OCI-LY7 (cell line): ENCODE measurements around the gene FUBP3. TPM values are rescaled to one million over a fixed set of nuclear protein-coding genes. Genes with fewer than 3 reads are reported as not detected.

ENCODE experiments used
- BruUV-seq: library from RNA; stranded (reverse); fragments of 400-500 nt; replicated peaks from 2 replicates; lab custom pipeline; 2021; lab: Mats Ljungman, UMichigan
- CTCF ChIA-PET: fragments of 300-600 bp; sonication (Branson Sonifier 250); formaldehyde crosslinking; loops from one replicate; lab custom pipeline; 2022; ENCODE audit warnings: antibody characterized with exemption; ENCODE audit not compliant: unreplicated experiment; lab: Charles Lee
- POLR2A ChIA-PET: fragments of 300-600 bp; sonication (Branson Sonifier 250); formaldehyde crosslinking; loops from one replicate; lab custom pipeline; 2022; ENCODE audit warnings: antibody characterized with exemption; lab: Charles Lee
- DNase-seq: peaks from one replicate; pipeline ENCODE4 v3.0.0-alpha.2; 2015; ENCODE audit warnings: low spot score
- H2AFZ ChIP-seq: fragments of 200-600 bp; sonication (generic), shearing (Covaris generic); 2 replicates; pipeline ENCODE4 v1.6.1; 2014; ENCODE audit warnings: mild to moderate bottlenecking, antibody characterized with exemption, low read length, moderate library complexity
- H3K27ac ChIP-seq: fragments of 200-600 bp; sonication (generic); 2 replicates; pipeline ENCODE4 v1.5.1; 2014; ENCODE audit warnings: mixed run types, low read depth, mild to moderate bottlenecking, moderate library complexity, low read length, inconsistent platforms; ENCODE audit not compliant: poor library complexity, severe bottlenecking
- H3K36me3 ChIP-seq: fragments of 200-600 bp; sonication (generic); 2 replicates; pipeline ENCODE4 v1.6.1; 2014; ENCODE audit warnings: mild to moderate bottlenecking, antibody characterized with exemption, low read length, moderate library complexity, mixed read lengths; ENCODE audit not compliant: insufficient read depth
- H3K4me1 ChIP-seq: fragments of 200-600 bp; sonication (generic); 2 replicates; pipeline ENCODE4 v1.5.1; 2014; ENCODE audit warnings: mild to moderate bottlenecking, low read length; ENCODE audit not compliant: insufficient read depth, poor library complexity, severe bottlenecking
- H3K4me2 ChIP-seq: fragments of 200-600 bp; sonication (generic); 2 replicates; pipeline ENCODE4 v1.6.1; 2014; ENCODE audit warnings: mild to moderate bottlenecking, low read length
- H3K4me3 ChIP-seq: fragments of 200-600 bp; sonication (generic); 2 replicates; pipeline ENCODE4 v1.5.1; 2014; ENCODE audit warnings: mild to moderate bottlenecking, low read depth, low read length; ENCODE audit not compliant: poor library complexity, severe bottlenecking
- H3K79me2 ChIP-seq: fragments of 200-600 bp; sonication (generic); 2 replicates; pipeline ENCODE4 v1.6.1; 2016; ENCODE audit warnings: low read depth, mild to moderate bottlenecking, low read length, moderate library complexity, mixed read lengths; ENCODE audit not compliant: insufficient read depth
- H3K9me2 ChIP-seq: fragments of 200-600 bp; sonication (generic); 2 replicates; pipeline ENCODE4 v1.6.1; 2016; ENCODE audit warnings: mild to moderate bottlenecking, low read length, mixed read lengths; ENCODE audit not compliant: insufficient read depth
- H3K9me3 ChIP-seq: fragments of 200-600 bp; sonication (generic); 2 replicates; pipeline ENCODE4 v1.6.1; 2014; ENCODE audit warnings: mild to moderate bottlenecking, mixed run types, low read length, mixed read lengths
- H4K20me1 ChIP-seq: fragments of 200-600 bp; sonication (generic); 2 replicates; pipeline ENCODE4 v1.6.1; 2014; ENCODE audit warnings: mild to moderate bottlenecking, antibody characterized with exemption, low read length, moderate library complexity, mixed read lengths; ENCODE audit not compliant: insufficient read depth
- EZH2phosphoT487 ChIP-seq: fragments of 200-600 bp; sonication (generic); IDR thresholded peaks from 2 replicates; pipeline ENCODE4 v1.6.1; 2018; ENCODE audit warnings: low read depth, borderline replicate concordance, mild to moderate bottlenecking, mixed run types, antibody characterized with exemption, low read length, moderate library complexity, mixed read lengths
- intact Hi-C: fragments of 100-400 bp; cut with micrococcal nuclease; formaldehyde crosslinking; loops from one replicate; pipeline ENCODE4 v1.10.0; 2022; ENCODE audit not compliant: unreplicated experiment
- total RNA-seq, 2 experiments: library from RNA; depleted of rRNA in 1 of 2; stranded (reverse); fragments of >200 nt in 1 of 2; shearing (Covaris generic) in 1 of 2; gene quantifications; 2 replicates each; pipeline ENCODE4 v1.2.3, GENCODE V29; 2014 to 2022
- TF ChIP-seq, protein P1 (sequence below): fragments of 200-600 bp; sonication (generic); conservative IDR thresholded peaks from 2 replicates; pipeline ENCODE4 v1.5.1; 2014; ENCODE audit warnings: mild to moderate bottlenecking, antibody characterized with exemption, low read length, moderate library complexity, mixed read lengths

FUBP3 gene
- total RNA-seq, 2 experiments from 2014 or later: 62.3 to 78.3 TPM

DNA sequence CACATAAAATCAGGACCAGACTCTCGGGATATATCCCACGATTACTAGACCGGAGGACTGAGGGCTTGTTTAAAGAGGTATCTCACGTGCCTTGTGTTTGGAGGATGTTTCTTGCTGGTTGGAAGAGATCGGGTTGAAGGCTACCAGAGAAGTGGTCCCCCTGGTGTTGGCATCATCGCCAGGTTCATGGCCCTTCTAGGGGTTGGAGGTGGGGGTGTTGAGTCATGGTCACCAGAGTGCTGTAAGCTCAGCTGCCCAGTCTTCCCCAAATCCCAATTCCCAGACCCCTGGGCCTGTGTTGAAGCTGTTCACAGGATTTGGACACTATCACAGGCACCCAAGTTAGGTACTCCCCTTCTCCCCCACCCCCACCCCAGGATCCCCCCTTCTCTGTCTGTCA is 55.9 kb downstream of the FUBP3 start:
- no peak overlapping the region for H2AFZ ChIP-seq
- ChIA-PET CTCF (no interaction called here), POLR2A (no interaction called here)
- H3K4me2 ChIP-seq: no peak overlapping the region
- H3K79me2 ChIP-seq: no peaks in the 10 kb centered on the region
- H3K9me3 ChIP-seq: no peaks in the 10 kb centered on the region
- no peaks in the 10 kb centered on the region for H3K4me1 ChIP-seq
- no peaks in the 10 kb centered on the region for H3K9me2 ChIP-seq
- no peaks in the 10 kb centered on the region for H4K20me1 ChIP-seq
- H3K36me3 ChIP-seq: peaks cover 34% of the 10 kb centered on the region
- TF ChIP-seq EZH2phosphoT487: no peak
- TF ChIP-seq, protein P1, sequence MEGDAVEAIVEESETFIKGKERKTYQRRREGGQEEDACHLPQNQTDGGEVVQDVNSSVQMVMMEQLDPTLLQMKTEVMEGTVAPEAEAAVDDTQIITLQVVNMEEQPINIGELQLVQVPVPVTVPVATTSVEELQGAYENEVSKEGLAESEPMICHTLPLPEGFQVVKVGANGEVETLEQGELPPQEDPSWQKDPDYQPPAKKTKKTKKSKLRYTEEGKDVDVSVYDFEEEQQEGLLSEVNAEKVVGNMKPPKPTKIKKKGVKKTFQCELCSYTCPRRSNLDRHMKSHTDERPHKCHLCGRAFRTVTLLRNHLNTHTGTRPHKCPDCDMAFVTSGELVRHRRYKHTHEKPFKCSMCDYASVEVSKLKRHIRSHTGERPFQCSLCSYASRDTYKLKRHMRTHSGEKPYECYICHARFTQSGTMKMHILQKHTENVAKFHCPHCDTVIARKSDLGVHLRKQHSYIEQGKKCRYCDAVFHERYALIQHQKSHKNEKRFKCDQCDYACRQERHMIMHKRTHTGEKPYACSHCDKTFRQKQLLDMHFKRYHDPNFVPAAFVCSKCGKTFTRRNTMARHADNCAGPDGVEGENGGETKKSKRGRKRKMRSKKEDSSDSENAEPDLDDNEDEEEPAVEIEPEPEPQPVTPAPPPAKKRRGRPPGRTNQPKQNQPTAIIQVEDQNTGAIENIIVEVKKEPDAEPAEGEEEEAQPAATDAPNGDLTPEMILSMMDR: no peak
- BruUV-seq: no TSS peak
- intact Hi-C loops: no loop called here
- H3K4me3 ChIP-seq: no peak overlapping the region
- no peak overlapping the region for H3K27ac ChIP-seq
- no peak for DNase-seq

DNA sequence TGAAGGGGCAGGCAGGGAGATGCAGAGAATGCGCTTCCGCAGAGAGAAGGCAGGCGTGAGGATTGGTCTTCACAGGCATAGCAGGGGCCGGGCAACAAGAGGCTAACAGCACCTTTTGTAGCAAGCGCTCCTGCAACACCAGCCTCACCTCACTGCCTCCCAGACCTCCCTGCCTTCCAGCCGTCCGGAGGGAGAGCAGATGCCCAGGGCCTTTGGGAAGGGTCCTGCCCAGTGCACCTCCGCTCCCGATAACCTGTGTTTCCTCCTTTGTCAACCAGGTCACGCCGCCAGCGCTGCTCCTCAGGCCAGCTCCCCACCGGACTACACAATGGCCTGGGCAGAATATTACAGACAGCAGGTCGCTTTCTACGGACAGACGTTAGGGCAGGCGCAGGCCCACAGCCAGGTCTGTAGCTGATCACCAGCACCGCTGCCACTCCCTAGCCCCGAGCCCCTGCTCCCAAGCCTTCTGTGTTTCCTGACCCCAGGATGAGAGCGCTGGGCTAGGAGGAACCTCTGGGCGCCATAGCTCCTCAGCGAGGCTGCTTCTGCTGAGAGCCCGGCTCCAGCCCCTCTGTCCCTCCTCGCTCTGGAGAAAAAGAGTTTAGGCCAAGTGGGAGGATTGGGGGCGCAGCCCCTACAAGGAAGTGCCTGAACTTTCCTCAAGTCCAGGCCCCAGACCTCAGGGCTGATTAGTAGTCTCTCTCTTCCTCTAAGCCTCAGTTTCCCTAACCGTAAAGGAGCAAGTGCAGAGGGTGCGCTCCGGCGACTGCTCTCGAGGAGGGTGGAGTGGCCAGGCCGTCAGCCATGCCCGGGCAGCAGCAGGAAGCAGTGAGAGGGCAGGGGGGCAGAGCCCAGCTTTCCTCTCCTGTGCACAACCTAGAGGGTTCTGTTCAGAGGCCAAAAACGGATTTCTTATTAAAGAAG is 56.6 kb downstream of the FUBP3 start:
- TF ChIP-seq, protein P1: no peak
- TF ChIP-seq EZH2phosphoT487: no peak
- DNase-seq: no peak
- Histone ChIP-seq H3K27ac (no peak overlapping the region), H2AFZ (no peak overlapping the region), H3K4me1 (no peaks in the 10 kb centered on the region), H3K9me2 (no peaks in the 10 kb centered on the region), H3K4me3 (no peak overlapping the region), H4K20me1 (no peaks in the 10 kb centered on the region), H3K36me3 (peaks cover 28% of the 10 kb centered on the region; the same call in 1 of the 2 replicates), H3K9me3 (no peaks in the 10 kb centered on the region), H3K79me2 (no peaks in the 10 kb centered on the region), H3K4me2 (no peak overlapping the region)
- CTCF ChIA-PET: no interaction called here
- POLR2A ChIA-PET: interaction anchor here (0.6 kb wide), 1 partner anchor 46 kb away, joined by 4 read pairs; no protein-coding TSS in a partner anchor
- intact Hi-C loops: no loop called here
- BruUV-seq: no TSS peak

DNA sequence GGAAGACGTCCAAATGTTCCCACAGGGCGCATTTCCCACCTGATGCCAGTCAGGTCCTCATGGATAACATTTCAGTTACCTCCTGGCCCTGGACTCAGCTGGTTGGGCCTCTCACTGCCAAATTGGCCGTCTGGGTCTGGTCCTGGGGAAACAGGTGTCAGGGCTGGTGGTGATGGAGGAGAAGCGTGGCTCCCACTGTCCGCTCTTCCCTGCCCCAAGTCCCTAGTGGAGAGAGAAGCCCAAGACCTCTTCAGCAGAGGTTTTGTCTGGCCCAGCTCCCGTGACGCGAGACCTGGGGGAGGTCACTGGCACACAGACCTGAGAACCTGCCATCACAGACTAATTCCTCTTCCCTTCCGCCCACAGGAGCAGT is 57.3 kb downstream of the FUBP3 start:
- Histone ChIP-seq H2AFZ (no peak overlapping the region), H3K4me2 (no peak overlapping the region), H3K27ac (no peak overlapping the region), H3K36me3 (peaks cover 21% of the 10 kb centered on the region; the same call in 1 of the 2 replicates), H3K9me2 (no peaks in the 10 kb centered on the region), H3K79me2 (no peaks in the 10 kb centered on the region), H3K4me3 (no peak overlapping the region), H3K9me3 (no peaks in the 10 kb centered on the region), H4K20me1 (no peaks in the 10 kb centered on the region), H3K4me1 (no peaks in the 10 kb centered on the region)
- no TSS peak for BruUV-seq
- no peak for DNase-seq
- POLR2A ChIA-PET: interaction anchor here (0.6 kb wide), 1 partner anchor 47 kb away, joined by 4 read pairs; no protein-coding TSS in a partner anchor
- intact Hi-C loops: no loop called here
- CTCF ChIA-PET: no interaction called here
- TF ChIP-seq, protein P1: no peak
- TF ChIP-seq EZH2phosphoT487: no peak
